ENCODE data around the gene ELANE.

GRCh38 chr19:900302-901111 lies 48.4 kb downstream of the ELANE start:
- TF ChIP-seq, protein P1, sequence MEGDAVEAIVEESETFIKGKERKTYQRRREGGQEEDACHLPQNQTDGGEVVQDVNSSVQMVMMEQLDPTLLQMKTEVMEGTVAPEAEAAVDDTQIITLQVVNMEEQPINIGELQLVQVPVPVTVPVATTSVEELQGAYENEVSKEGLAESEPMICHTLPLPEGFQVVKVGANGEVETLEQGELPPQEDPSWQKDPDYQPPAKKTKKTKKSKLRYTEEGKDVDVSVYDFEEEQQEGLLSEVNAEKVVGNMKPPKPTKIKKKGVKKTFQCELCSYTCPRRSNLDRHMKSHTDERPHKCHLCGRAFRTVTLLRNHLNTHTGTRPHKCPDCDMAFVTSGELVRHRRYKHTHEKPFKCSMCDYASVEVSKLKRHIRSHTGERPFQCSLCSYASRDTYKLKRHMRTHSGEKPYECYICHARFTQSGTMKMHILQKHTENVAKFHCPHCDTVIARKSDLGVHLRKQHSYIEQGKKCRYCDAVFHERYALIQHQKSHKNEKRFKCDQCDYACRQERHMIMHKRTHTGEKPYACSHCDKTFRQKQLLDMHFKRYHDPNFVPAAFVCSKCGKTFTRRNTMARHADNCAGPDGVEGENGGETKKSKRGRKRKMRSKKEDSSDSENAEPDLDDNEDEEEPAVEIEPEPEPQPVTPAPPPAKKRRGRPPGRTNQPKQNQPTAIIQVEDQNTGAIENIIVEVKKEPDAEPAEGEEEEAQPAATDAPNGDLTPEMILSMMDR (IDR thresholded peaks at IDR 0.05) = no peak
- TF ChIP-seq POLR2A (IDR thresholded peaks at IDR 0.05) (no peak), POLR2AphosphoS5 (IDR thresholded peaks at IDR 0.05) (no peak), EP300 (IDR thresholded peaks at IDR 0.05) (no peak)

All from sigmoid colon (tissue), 4 donors.